NCI-H2029 (cell line): ENCODE results near the gene IRF4.
"Not testable (repeated sequence)": the region's sequence is repeated elsewhere in the genome, so short reads cannot be mapped to it uniquely, and the experiment has no call there.

Experiments used
- DNase-seq: peaks from one replicate; lab custom pipeline; 2025; lab: John Stamatoyannopoulos, UW

The IRF4 gene

DNA sequence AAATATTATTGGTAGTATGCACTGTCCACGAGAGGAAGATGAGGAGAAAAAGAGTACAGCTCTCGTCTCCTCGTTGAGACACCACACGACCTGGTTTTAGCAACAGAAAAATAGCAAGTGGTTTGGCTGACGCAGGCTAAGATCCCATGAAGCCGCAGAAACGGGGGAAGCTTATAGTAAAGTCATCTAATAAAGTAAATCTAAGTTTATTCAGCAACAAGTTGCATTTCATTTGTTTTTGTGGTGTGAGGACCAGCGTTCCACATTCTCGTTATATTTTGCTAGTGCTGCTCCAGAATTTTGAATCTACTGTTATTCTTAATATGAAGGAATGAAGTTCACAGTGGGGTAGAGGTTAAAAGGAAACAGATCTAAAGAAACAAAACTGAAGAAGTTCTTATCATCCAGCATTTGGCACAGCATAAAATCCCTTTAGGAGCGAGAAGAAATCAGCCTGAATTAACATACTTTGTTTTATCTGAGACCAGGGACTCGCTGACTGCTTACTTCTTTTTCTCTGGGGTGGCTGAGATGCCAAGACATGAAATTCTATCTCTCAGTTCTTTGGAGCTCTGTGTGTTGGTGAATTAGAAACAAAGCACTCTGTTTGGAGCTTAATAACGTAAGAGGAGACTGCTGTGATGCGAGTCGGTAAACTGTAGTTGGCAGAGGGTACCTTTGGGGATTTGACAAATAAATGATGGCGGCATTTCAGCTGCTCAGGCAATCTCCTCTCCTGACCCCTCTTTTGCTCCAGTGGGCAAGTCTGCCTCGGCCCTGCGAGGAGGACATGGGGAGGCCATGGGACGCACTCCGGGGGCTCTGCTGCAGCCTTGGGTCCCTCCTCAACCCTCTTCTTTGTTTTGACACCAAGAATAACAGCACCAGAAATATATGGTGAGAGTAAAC lies 24.9 kb upstream of the IRF4 start:
- DNase-seq = no peak

DNA sequence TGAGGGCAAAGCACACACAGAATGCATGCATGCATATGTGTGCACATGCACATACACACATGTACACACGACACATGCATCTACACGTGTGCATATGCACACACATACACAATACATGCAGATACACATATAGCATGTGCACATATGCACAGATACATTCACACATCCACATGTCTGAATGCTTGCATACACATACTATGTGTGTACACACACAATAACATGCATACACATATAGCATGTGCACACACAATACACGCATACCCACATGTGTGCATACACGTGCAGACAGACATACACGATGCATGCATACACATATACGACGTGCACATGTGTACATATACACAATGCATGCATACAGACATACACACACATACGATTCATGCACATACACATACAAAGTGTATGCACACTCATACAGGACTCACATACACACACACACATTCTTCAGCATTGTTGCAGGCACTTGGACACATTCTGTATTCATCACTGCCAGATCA lies 24.2 kb upstream of the IRF4 start:
- DNase-seq = no peak

DNA sequence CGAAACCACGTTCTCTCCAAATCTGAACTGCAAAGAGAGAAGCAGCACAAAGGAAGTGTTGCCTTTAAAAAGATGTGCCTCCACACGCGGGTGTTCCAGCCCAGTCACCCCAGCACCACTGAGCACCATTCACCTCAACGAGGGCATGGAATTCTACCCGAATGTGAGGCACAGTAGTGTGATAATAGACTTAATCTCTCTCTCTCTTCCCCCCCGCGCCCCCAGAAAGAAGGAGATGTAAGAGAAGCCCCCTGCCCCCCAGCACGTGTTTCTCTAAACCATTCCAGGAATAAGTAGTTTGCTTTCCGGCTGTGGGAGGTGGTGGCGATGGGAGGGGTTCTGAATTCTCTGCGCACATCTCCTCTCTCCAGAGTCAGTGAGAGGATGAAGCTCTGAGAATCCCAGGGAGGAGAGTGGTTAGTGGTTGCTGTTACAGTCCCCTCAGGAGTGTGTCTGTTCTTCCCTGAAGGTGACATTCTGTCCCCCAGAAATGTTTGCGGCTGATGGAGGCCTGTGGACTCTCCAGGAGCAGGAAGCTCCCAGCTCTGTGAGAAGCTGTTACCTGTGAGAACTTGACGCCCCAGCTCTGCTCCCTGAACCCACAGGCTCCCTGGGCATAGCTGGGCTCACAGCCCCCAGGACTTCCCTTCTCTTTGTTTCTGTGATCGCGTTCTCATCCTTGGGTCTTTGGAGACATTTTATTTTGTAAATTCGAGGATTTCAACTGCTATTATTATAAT lies 23.5 kb upstream of the IRF4 start:
- DNase-seq = no peak

DNA sequence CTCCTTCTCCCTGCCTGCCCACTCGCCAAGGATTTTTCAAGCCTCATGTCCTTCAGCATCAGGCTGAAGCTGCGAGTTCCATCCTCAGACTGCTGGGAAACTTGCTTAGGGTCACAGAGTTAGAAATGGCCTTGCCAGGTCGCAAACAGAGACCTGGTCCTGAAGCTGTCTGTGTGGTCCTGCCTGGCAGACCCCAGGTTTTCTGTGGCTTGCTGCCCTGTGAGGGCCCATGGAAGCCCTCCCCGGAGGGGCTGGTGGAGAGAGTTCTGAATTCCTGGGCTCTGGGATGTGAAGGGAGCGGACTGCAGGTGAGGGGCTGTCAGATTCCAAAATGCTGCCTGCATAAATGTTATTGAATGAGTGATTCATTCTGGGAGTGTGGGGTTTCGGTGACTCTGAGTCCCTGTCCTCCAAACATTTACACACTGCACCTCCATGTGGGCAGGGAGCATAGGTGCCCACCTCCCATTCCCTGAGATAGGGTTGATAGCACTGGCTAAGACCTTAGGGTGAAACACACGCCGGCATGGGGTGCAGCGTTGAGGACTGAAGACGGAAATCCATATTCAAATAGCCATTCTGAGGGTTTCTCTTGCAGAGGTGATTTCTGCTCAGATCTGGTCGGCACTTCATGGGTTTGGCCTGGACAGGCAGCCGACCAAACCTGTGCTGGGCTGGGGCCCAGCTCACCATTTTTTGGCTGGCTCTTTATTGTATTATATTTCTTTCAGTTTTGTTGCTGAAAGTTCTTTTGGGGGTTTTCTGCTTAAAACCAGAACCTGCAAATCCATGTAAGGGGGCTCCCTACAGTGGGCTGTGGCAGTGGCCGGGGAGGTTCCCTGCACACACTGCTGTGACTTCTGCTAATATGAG lies 21.8 kb upstream of the IRF4 start:
- no peak for DNase-seq

DNA sequence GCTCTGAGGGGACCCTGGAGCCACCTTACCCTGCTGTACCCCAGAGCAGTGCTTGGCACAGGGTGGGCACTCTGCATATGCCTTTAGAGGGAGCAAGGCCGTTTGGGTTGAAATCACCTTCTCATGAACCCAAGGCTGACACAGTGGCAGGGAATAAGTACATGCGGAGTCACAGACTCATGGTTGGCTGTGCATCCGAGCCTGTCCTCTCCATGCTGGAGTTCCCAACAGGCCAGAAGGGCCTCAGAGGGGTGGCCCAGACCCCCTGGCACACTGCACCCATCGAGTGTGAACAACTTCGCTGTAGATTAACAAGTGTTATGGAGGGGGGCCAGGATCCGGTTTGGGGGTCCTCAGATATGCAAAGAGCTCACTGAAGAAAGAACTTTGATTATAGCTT lies 21.0 kb upstream of the IRF4 start:
- DNase-seq = no peak

DNA sequence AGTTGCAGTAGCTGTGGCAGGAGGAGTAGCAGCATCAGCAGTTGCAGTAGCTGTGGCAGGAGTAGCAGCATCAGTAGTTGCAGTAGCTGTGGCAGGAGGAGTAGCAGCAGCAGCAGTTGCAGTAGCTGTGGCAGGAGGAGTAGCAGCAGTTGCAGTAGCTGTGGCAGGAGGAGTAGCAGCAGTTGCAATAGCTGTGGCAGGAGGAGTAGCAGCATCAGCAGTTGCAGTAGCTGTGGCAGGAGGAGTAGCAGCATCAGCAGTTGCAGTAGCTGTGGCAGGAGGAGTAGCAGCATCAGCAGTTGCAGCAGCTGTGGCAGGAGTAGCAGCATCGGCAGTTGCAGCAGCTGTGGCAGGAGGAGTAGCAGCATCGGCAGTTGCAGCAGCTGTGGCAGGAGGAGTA lies 19.7 kb upstream of the IRF4 start:
- not testable (repeated sequence) for DNase-seq

DNA sequence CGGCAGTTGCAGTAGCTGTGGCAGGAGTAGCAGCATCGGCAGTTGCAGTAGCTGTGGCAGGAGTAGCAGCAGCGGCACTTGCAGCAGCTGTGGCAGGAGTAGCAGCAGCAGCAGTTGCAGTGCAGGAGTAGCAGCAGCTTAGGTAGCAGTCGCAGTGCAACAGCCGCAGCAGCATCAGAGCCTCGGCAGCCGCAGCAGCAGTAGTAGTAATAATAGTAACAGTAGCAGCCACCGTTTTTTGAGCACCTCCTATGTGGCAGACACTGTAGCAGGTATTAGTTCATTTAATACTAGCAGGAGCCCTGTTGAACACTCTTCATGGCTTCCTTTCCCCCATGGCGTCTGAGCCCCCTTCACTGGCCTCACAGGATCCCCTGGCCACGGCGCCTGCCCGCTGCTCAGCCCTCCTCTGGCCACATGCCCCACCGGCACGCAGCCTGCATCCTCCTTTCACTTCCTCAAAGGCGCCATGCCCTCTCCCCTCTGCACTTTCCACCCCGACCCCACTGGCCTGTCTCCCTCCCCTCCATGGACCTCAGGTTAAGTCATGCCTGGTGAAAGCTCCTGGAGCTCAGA lies 19.1 kb upstream of the IRF4 start:
- DNase-seq = no peak

DNA sequence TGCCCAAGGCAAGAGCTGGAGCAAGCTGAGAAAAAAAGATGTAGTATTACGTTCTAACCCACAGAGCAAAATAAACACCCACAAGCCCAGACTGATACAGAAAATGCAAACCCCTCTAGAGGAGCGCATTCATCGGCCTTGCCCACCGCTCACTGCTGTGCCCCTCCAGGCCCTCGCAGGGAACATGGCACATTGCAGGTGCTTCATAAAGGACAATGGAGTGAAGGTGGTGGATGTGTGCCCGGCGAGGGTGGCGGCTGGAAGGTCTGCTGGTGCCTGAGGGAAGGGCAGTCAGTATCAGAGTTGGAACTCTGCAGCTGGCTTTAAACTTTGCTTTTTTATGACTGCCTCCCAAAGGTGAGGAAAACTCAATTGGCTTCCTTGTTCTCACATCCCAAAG lies 18.5 kb upstream of the IRF4 start:
- no peak for DNase-seq

DNA sequence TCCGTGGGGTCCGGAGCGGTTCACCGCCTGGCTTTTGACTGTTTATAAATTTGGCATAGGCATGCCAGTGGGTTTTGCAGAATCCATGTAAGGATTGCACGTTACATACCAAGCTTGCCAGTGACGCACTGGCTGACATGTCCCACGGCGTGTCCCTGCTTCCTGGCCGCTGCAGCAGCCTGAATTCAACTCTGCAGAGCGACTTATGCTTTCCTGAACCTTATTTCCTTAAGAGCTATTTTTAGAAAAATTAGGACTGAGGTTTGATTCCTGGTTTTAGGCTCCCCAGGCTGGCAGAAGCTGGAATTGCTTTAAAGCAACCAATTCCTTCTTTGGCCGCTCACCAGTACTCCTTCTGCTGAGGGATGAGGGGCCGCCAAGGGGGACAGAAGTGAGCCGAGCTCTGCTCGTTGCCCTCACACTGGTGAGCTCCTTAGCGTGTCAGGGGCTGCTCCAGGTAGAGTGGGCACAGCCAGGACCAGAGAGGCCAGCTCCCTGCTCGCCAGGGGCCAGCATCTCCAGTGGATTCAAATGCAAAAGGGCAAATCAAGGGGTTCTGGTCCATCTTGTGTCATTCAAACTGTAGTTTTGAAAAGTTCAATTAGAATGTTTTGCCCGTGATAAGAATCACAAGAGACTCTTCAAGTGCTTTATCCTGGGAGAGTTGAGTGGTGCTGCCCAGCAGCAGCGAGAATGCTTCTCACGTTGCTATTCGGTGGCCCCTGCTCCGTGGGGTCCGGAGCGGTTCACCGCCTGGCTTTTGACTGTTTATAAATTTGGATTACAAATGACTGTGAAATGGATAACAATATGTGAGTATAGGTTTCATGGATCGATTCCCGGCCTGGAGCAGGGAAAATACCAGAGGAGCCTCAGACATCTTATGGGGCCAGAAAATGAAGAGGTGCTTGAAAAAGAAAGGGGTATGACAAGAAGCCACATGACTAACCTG lies 17.5 kb upstream of the IRF4 start:
- no peak for DNase-seq

DNA sequence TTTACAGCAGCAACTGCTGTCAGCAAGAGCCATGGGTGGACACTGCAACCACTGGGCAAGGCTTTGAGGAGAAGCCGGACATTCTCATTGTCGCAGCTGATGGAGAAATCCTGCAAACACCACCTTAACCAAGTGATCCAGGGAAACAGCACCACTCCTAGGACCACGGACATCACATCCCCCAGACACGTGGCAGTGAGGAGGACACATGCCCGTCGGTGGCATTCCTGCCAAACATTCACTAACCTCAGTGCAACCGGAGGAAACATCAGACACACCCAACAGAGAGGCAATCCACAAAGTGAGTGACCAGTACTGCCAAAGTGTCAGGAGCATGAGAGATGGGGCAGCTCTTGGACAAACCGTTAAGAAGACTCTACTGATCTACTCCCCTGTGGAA lies 16.6 kb upstream of the IRF4 start:
- DNase-seq = no peak

DNA sequence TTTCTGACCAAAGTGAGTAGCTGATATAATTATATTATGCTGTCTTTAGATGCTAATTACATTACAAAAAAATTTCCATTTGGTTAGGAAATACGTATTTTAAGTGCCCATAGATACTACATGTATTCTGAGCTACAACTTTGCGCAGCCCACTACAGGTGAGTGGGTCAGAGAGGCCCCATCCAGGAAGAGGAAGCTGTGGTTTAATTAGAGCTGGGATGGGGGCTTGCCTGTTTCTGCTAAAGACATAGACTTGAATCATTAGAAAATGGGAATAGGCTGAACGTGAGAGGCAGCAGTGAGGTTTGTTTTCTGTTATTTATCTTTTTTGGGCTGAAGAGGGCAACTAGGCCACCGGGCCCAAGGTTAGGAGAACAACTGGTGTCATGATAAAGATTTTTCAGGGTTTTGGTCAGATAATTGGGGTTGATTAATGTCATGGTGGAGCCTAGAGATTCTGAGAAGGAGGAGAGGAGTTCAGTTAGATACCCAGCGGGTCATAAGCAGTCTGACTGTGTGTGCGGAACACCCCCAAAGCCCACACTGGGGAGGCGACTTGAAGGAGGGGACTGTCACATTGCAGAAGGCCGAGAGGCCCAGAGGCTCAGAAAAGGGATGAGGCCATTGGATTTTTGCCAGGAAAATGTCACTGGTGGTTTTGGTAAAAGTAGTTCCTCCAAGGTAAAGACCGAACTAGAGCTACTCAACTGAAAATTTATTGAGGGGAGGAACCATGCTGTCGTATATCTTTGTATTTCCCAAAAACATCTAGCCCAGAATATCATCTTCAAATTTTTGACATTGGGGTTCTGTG lies 14.5 kb upstream of the IRF4 start:
- no peak for DNase-seq

DNA sequence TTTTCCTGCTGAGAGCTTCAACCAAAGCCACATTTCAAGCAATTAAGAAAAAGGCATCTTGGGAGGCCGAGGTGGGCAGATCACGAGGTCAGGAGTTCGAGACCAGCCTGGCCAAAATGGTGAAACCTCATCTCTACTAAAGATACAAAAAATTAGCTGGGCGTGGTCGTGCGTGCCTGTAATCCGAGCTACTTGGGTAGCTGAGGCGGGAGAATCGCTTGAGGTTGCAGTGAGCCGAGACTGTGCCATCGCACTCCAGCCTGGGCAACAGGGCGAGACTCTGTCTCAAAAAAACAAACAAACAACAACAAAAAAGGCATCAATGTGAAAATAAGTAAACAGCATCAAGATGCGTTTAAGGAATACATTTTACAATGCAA lies 13.9 kb upstream of the IRF4 start:
- DNase-seq = not testable (repeated sequence)

DNA sequence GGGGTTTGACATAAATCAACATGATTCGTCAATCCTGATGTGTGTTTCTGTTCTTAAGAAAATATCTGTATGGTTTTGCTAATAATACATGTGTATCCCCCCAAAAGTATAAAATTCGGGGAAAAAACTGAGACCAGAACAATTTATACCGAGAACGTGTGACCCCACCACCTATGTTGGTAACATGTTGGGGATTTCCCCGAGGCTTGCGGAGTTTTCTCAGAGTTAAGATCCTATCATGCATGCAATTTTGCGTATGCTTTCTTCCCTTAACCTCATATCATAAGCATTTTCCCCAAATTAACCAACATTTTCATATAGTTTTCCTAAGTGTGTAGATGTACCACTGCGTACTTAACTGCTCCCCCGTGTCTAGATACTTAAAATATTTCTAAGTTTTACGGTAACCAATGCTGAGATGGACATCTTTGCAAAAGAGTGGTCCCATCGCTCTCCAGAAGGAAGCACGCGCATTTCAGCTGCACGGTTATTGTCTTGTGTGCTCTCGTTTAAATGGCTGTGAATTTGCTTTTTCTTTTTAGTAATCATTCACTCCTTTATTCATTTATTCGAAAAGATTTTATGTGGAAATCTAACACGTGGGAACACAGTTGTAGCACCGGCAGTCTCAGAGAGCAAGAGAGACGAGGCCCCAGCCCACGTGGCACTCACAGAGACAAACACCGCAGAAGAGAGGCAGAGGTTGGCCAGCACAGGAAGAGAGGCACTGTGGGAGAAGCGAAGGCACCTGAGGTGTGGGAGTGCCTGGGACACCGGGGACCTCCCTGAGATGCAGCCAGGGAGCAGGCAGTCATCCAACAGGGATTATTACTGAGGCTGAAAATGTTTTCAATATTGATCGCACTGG lies 13.2 kb upstream of the IRF4 start:
- no peak for DNase-seq

DNA sequence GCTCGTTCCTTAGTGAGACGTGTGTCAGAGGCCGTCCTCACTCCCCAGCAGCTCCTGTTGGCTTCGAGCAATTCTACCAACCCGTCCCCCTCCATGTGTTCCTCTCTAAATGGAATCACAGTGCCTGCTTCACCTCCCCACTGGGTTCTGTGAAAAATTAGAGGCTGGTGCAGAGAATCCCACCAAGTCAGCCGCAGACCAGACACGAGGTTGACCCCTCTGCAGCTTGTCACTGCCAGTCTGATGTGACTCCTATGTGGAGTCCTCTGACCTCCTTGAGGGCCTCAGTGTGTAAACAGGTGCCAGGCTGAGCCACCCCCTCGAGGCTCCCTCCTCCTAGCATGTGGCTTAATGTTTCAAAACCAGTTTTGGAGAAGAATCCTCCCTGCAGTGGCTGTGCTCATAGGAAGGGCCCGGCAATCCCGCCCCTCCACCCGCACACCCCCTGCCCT lies 12.6 kb upstream of the IRF4 start:
- no peak for DNase-seq

DNA sequence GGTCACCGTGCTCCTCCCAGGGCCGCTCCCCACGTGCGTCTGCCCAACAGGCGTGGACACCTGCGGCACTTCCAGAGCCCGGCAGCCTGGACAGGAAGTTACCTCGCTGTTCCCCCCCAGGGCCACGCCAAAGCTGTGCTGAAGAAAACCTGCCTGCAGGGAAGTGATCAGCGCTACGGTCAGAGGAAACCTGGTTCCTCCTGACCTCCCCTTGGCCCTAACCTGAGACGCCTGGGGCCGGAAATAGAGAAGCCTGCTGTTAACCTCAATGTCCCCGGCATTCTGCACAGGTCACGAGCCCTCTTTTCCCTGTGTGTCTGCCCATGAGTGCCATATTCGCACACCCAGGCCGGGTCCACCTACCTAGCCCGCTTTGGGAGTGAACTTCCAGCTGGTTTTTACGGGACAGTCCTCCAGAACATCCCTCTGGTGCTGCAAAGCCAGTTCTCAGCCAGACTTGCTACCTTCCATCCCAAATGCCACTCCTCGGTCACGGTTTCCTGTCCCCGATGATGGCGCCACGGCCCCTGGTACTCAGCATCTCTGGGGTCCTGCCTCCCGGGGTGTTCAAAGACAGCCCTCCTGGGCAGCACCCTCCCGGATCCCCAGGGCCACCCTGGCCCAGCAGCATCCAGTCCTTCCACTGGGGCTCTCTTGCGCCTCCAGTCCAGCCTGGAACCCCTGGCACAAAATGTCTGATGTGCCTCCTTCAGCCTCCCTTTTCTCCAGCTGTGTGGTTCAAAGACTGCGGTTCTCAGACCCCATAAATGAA lies 12.0 kb upstream of the IRF4 start:
- DNase-seq = no peak

DNA sequence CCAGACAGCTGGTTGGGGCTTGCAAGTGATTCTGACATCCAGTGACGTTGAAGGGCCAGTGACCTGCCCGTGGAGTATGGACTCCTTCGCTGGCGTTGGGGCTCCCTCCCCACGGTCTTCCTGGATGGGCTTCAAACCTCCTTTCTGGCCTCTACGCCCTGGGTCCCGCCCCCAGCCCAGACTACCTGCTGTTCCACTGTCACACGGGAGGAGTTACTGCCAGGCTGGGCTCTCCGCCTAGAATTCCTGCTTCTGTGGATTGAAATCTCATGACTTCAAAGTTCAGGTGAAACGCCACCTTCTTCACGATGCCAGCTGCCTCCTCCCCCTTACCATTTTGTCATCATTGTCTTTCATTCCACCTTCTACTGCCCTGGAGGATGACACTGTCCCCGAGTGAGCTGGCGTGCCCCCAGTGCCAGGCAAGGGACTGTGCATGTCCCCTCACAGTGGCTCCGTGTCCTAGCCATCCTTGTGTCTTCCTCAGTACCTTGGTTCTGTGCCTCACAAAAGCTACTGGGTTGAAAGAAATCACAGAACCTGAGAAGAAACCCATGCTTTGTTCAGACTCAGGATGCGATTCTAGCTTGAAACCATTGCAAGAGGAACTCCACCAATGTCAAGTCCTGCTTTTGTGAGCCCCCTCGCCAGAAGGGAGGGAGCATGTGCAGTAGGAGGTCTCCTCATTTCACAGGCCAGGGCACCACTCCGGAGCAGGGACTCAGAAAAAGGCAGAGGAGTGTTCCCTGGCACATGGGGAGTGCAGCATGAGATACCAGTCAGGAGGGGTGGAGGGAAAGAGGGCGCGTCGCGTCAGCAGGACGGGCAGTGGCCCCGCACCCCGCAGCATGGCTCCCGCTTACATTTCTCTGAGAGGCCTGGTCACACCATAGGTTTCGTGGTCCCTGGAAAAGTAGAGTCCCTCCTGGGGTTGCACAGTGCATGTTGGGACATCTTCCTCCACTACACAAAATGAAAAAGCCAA lies 11.0 kb upstream of the IRF4 start:
- DNase-seq = no peak
